BLaER1 (cell line): ENCODE measurements around the gene TCP11.

Experiments
- H3K27ac ChIP-seq: shearing (Covaris generic); formaldehyde crosslinking; 2 replicates; pipeline ENCODE4 v1.8.1; 2022
- H3K27me3 ChIP-seq: shearing (Covaris generic); formaldehyde crosslinking; 2 replicates; pipeline ENCODE4 v1.8.1; 2022
- H3K36me3 ChIP-seq: shearing (Covaris generic); formaldehyde crosslinking; 2 replicates; pipeline ENCODE4 v1.8.1; 2022
- H3K4me1 ChIP-seq: shearing (Covaris generic); formaldehyde crosslinking; 2 replicates; pipeline ENCODE4 v1.8.1; 2022
- H3K4me2 ChIP-seq: shearing (Covaris generic); formaldehyde crosslinking; 2 replicates; pipeline ENCODE4 v1.8.1; 2022
- H3K4me3 ChIP-seq: shearing (Covaris generic); formaldehyde crosslinking; 2 replicates; pipeline ENCODE4 v1.8.1; 2022
- H3K9ac ChIP-seq: shearing (Covaris generic); formaldehyde crosslinking; 2 replicates; pipeline ENCODE4 v1.8.1; 2022
- H3K9me3 ChIP-seq: shearing (Covaris generic); formaldehyde crosslinking; 2 replicates; pipeline ENCODE4 v1.8.1; 2022
- H4K20me1 ChIP-seq: shearing (Covaris generic); formaldehyde crosslinking; 2 replicates; pipeline ENCODE4 v1.8.1; 2022
- Cebpa-rat ChIP-seq: shearing (Covaris generic); IDR thresholded peaks from 2 replicates; pipeline ENCODE4 v1.8.1; 2022

The TCP11 gene

GRCh38 chr6:35077713-35078105, 63.4 kb downstream of the TCP11 start:
- no peak for TF ChIP-seq Cebpa-rat
- Histone ChIP-seq H3K27ac (no peak overlapping the region), H3K36me3 (peaks cover 66% of the 10 kb centered on the region), H3K4me3 (no peak overlapping the region), H4K20me1 (no peaks in the 10 kb centered on the region), H3K4me2 (no peak overlapping the region), H3K4me1 (peaks cover 24% of the 10 kb centered on the region), H3K9ac (no peak overlapping the region), H3K27me3 (no peaks in the 10 kb centered on the region), H3K9me3 (no peaks in the 10 kb centered on the region)

GRCh38 chr6:35076997-35077712, 64.0 kb downstream of the TCP11 start:
- H3K4me2 ChIP-seq: no peak overlapping the region
- no peak overlapping the region for H3K9ac ChIP-seq
- peaks cover 19% of the 10 kb centered on the region for H3K4me1 ChIP-seq
- H4K20me1 ChIP-seq: no peaks in the 10 kb centered on the region
- H3K4me3 ChIP-seq: no peak overlapping the region
- peaks cover 66% of the 10 kb centered on the region for H3K36me3 ChIP-seq
- no peaks in the 10 kb centered on the region for H3K27me3 ChIP-seq
- no peak overlapping the region for H3K27ac ChIP-seq
- no peaks in the 10 kb centered on the region for H3K9me3 ChIP-seq
- no peak for TF ChIP-seq Cebpa-rat

GRCh38 chr6:35073766-35074471, 67.2 kb downstream of the TCP11 start:
- H3K27me3 ChIP-seq: no peaks in the 10 kb centered on the region
- no peak overlapping the region for H3K4me2 ChIP-seq
- no peak overlapping the region for H3K9ac ChIP-seq
- H4K20me1 ChIP-seq: no peaks in the 10 kb centered on the region
- TF ChIP-seq Cebpa-rat: no peak
- H3K4me1 ChIP-seq: 0 out of 2 replicates have a peak, but pooled peaks cover 4% of the 10 kb centered on the region
- H3K27ac ChIP-seq: no peak overlapping the region
- H3K9me3 ChIP-seq: no peaks in the 10 kb centered on the region
- no peak overlapping the region for H3K4me3 ChIP-seq
- peaks cover 55% of the 10 kb centered on the region for H3K36me3 ChIP-seq

GRCh38 chr6:35073211-35073610, 67.9 kb downstream of the TCP11 start:
- no peak overlapping the region for H3K27ac ChIP-seq
- H3K27me3 ChIP-seq: no peaks in the 10 kb centered on the region
- no peaks in the 10 kb centered on the region for H3K9me3 ChIP-seq
- H3K4me1 ChIP-seq: 0 out of 2 replicates have a peak, but pooled peaks cover 4% of the 10 kb centered on the region
- H3K4me3 ChIP-seq: no peak overlapping the region
- no peak overlapping the region for H3K9ac ChIP-seq
- H3K36me3 ChIP-seq: peaks cover 48% of the 10 kb centered on the region
- no peak overlapping the region for H3K4me2 ChIP-seq
- TF ChIP-seq Cebpa-rat: no peak
- H4K20me1 ChIP-seq: no peaks in the 10 kb centered on the region

- H4K20me1 ChIP-seq: no peaks in the 10 kb centered on the region
- peaks cover 43% of the 10 kb centered on the region; the same call in 1 of the 2 replicates for H3K36me3 ChIP-seq
- H3K9me3 ChIP-seq: no peaks in the 10 kb centered on the region
- no peak overlapping the region for H3K27ac ChIP-seq
- H3K27me3 ChIP-seq: no peaks in the 10 kb centered on the region
- no peak overlapping the region for H3K4me2 ChIP-seq
- H3K4me3 ChIP-seq: no peak overlapping the region
- H3K4me1 ChIP-seq: 0 out of 2 replicates have a peak, but pooled peaks cover 4% of the 10 kb centered on the region
- TF ChIP-seq Cebpa-rat: no peak
- no peak overlapping the region for H3K9ac ChIP-seq
Observed at GRCh38 chr6:35072698-35073055, 68.5 kb downstream of the TCP11 start.

- Histone ChIP-seq H3K4me2 (no peak overlapping the region), H3K4me1 (0 out of 2 replicates have a peak, but pooled peaks cover 4% of the 10 kb centered on the region), H3K36me3 (peaks cover 40% of the 10 kb centered on the region; the same call in 1 of the 2 replicates), H4K20me1 (no peaks in the 10 kb centered on the region), H3K9ac (no peak overlapping the region), H3K4me3 (no peak overlapping the region), H3K9me3 (no peaks in the 10 kb centered on the region), H3K27me3 (no peaks in the 10 kb centered on the region), H3K27ac (no peak overlapping the region)
- TF ChIP-seq Cebpa-rat: no peak
Observed at GRCh38 chr6:35072051-35072697, 69.0 kb downstream of the TCP11 start.

- H3K9me3 ChIP-seq: no peaks in the 10 kb centered on the region
- H3K36me3 ChIP-seq: peaks cover 39% of the 10 kb centered on the region; the same call in 1 of the 2 replicates
- no peak overlapping the region for H3K9ac ChIP-seq
- no peak overlapping the region for H3K27ac ChIP-seq
- H4K20me1 ChIP-seq: no peaks in the 10 kb centered on the region
- H3K4me2 ChIP-seq: no peak overlapping the region
- 0 out of 2 replicates have a peak, but pooled peaks cover 4% of the 10 kb centered on the region for H3K4me1 ChIP-seq
- no peak overlapping the region for H3K4me3 ChIP-seq
- no peak for TF ChIP-seq Cebpa-rat
- H3K27me3 ChIP-seq: no peaks in the 10 kb centered on the region
Observed at GRCh38 chr6:35071347-35071994, 69.7 kb downstream of the TCP11 start.

GRCh38 chr6:35070111-35070510, 71.0 kb downstream of the TCP11 start:
- H3K27ac ChIP-seq: no peak overlapping the region
- no peaks in the 10 kb centered on the region for H4K20me1 ChIP-seq
- H3K4me3 ChIP-seq: no peak overlapping the region
- H3K4me1 ChIP-seq: 0 out of 2 replicates have a peak, but pooled peaks cover 4% of the 10 kb centered on the region
- H3K9me3 ChIP-seq: no peaks in the 10 kb centered on the region
- H3K27me3 ChIP-seq: no peaks in the 10 kb centered on the region
- no peak overlapping the region for H3K4me2 ChIP-seq
- H3K36me3 ChIP-seq: peaks cover 52% of the 10 kb centered on the region
- TF ChIP-seq Cebpa-rat: no peak
- H3K9ac ChIP-seq: no peak overlapping the region

- Histone ChIP-seq H4K20me1 (no peaks in the 10 kb centered on the region), H3K27me3 (no peaks in the 10 kb centered on the region), H3K36me3 (peaks cover 51% of the 10 kb centered on the region), H3K4me1 (peaks cover 7% of the 10 kb centered on the region), H3K4me3 (no peak overlapping the region), H3K9me3 (no peaks in the 10 kb centered on the region), H3K9ac (no peak overlapping the region), H3K4me2 (no peak overlapping the region), H3K27ac (no peak overlapping the region)
- no peak for TF ChIP-seq Cebpa-rat
Observed at GRCh38 chr6:35069262-35069661, 71.9 kb downstream of the TCP11 start.
